Kidney epithelial cell (primary cell): Measurements from ENCODE around the gene USF2. TPM values are rescaled to one million over a fixed set of nuclear protein-coding genes. Genes with fewer than 3 reads are reported as not detected.
"Not testable (repeated sequence)": the region's sequence is repeated elsewhere in the genome, so short reads cannot be mapped to it uniquely, and the experiment has no call there.

ENCODE experiments used
- DNase-seq: peaks from one replicate; pipeline ENCODE4 v3.0.0-alpha.2; 2010; ENCODE audit warnings: low read depth
- H3K27me3 ChIP-seq: 2 replicates; pipeline ENCODE4 v1.6.0; 2011; ENCODE audit warnings: low read length; ENCODE audit not compliant: control insufficient read depth, insufficient read depth
- H3K36me3 ChIP-seq: 2 replicates; pipeline ENCODE4 v1.5.1; 2011; ENCODE audit warnings: low read length; ENCODE audit not compliant: control insufficient read depth, insufficient read depth
- H3K4me3 ChIP-seq: 2 replicates; pipeline ENCODE4 v1.5.1; 2011; ENCODE audit warnings: low read depth, mild to moderate bottlenecking, control low read depth, low read length
- total RNA-seq: library from RNA; depleted of rRNA; stranded (reverse); fragments of >200 nt; gene quantifications from 2 replicates; pipeline ENCODE4 v1.2.3, GENCODE V29; 2015
- TF ChIP-seq, protein P1 (sequence below): IDR thresholded peaks from 2 replicates; pipeline ENCODE4 v1.5.1; 2011; ENCODE audit warnings: mild to moderate bottlenecking, moderate library complexity, low read length, control low read depth, inconsistent platforms; ENCODE audit not compliant: insufficient read depth, poor library complexity, severe bottlenecking

The USF2 gene, protein sequence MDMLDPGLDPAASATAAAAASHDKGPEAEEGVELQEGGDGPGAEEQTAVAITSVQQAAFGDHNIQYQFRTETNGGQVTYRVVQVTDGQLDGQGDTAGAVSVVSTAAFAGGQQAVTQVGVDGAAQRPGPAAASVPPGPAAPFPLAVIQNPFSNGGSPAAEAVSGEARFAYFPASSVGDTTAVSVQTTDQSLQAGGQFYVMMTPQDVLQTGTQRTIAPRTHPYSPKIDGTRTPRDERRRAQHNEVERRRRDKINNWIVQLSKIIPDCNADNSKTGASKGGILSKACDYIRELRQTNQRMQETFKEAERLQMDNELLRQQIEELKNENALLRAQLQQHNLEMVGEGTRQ
- total RNA-seq = 95.1 and 96.5 TPM in 2 replicates

DNA sequence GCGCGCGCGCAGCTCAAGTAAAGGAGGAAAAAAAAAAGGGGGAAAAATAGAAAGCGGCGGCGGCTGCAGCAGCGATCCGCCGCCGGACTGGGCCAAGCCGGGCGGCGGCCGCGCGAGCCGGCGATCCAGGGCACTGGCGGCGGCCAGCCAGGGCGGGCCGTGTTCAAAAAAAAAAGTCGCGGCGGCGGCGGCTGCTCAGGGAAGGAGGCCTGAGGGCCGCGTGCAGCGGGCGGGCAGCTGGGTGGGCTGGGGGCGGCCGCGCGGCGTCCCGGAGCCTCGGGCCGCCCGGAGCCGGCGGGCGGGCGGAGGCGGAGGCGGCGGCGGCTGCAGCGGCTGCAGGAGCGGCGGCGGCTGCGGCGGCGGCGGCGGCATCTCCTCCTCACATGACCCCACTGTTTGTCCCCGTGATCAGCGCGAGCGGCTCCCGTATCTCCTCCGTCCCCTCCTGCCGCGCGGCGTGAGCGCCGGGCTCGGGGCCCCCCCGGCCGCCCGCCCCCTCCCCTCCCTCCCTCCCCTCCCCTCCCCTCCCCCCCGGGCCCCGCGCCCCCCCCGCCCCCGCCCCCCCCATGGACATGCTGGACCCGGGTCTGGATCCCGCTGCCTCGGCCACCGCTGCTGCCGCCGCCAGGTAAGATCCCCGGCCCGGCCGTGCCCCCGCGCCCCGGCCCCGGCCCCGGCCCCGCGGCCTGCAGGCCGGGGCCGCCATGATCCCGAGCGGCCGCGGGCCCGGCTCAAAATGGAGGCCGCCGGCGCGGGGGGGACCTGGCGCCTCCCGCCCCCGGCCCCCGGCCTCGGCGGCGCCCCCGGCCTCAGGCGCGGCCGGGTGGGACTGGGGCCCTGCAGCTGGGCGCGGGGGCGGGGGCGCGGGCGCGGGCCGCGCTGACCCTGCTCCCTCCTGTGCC lies at the start of gene USF2:
Gene USF2, plus strand, starts transcription at position 427 of the 902 bp plus-strand sequence. Its CDS starts 140 bp downstream, at position 567.
- no peak for DNase-seq
- peaks cover 1% of the 10 kb centered on the region for H3K36me3 ChIP-seq
- peak within 1 kb of the TSS; percentile 81 for H3K4me3 ChIP-seq
- TF ChIP-seq, protein P1, sequence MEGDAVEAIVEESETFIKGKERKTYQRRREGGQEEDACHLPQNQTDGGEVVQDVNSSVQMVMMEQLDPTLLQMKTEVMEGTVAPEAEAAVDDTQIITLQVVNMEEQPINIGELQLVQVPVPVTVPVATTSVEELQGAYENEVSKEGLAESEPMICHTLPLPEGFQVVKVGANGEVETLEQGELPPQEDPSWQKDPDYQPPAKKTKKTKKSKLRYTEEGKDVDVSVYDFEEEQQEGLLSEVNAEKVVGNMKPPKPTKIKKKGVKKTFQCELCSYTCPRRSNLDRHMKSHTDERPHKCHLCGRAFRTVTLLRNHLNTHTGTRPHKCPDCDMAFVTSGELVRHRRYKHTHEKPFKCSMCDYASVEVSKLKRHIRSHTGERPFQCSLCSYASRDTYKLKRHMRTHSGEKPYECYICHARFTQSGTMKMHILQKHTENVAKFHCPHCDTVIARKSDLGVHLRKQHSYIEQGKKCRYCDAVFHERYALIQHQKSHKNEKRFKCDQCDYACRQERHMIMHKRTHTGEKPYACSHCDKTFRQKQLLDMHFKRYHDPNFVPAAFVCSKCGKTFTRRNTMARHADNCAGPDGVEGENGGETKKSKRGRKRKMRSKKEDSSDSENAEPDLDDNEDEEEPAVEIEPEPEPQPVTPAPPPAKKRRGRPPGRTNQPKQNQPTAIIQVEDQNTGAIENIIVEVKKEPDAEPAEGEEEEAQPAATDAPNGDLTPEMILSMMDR = no peak
- no peaks in the 10 kb centered on the region for H3K27me3 ChIP-seq

DNA sequence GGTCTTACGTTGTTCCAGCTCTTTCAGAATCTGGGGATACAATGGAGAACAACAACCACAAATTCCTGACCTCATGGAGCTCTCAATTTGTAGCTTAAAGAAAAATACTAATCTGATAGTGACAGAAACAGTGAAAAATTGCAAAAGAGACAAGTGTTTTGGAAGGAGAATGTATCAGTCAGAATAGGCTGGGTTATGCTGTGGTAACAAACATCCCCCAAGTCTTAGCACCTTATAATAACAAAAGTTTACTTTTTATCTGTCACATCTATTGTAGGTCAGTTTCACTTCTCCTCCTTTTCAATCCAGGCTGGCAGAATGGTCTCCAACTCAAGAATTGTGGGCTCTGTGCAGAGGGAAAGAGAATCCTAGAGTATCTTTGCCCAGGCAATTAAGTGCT lies 49.8 kb upstream of the USF2 start:
- H3K27me3 ChIP-seq = no peaks in the 10 kb centered on the region
- TF ChIP-seq, protein P1 = no peak
- H3K4me3 ChIP-seq = no peak overlapping the region
- no peak for DNase-seq
- no peaks in the 10 kb centered on the region for H3K36me3 ChIP-seq

DNA sequence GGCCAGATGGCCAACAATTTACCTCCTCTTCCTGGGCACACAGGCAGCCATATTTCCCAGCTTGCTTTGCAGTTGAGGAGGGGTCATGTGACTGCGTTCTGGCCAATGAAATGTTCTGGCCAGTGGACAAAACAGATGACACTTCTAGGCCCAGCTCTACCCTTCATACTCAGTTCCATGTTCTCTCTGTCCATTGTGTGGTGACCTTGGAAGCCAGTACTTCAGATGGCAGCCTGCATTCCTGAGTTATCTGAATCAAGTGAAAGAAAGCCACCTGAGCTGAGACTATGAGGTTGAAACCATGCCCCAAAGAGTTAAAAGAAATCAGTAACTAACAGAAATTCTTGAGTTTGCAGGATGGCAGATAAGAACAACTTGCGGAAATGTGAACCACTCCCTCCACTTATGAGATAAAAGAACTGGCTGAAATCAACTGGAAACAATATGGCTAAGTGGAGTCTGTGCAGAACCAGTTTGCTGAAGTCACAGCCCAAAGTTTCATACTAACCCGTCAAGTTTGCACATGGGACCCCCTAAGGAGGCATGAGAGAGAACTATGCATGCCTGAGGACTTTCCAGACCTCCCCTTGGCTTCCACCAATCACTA lies 48.3 kb upstream of the USF2 start:
- Histone ChIP-seq H3K27me3 (peaks cover 4% of the 10 kb centered on the region), H3K36me3 (no peaks in the 10 kb centered on the region), H3K4me3 (no peak overlapping the region)
- TF ChIP-seq, protein P1 = no peak
- DNase-seq = no peak

DNA sequence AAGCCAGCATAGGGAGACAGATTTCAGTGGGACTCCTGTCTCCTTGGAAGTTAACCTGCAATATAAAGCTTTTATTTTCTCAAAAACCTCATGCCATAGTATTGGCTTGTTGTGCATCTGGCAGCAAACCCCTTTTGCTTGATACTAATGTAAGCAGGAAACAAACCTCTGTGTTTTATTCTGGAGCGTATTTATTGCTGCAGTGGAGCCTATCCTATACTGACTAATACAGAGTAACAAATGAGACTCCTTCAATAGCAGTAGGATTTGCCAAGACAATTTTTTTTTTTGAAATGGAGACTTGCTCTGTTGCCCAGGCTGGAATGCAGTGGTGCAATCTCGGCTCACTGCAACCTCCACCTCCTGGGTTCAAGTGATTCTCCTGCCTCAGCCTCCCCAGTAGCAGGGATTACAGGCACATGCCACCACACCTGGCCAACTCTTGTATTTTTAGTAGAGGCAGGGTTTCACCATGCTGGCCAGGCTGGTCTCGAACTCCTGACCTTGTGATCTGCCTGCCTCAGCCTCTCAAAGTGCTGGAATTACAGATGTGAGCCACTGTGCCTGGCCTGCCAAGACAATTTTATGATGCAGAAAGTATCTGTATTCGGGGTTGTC lies 47.7 kb upstream of the USF2 start:
- not testable (repeated sequence) for H3K4me3 ChIP-seq, H3K36me3 ChIP-seq, H3K27me3 ChIP-seq, DNase-seq

DNA sequence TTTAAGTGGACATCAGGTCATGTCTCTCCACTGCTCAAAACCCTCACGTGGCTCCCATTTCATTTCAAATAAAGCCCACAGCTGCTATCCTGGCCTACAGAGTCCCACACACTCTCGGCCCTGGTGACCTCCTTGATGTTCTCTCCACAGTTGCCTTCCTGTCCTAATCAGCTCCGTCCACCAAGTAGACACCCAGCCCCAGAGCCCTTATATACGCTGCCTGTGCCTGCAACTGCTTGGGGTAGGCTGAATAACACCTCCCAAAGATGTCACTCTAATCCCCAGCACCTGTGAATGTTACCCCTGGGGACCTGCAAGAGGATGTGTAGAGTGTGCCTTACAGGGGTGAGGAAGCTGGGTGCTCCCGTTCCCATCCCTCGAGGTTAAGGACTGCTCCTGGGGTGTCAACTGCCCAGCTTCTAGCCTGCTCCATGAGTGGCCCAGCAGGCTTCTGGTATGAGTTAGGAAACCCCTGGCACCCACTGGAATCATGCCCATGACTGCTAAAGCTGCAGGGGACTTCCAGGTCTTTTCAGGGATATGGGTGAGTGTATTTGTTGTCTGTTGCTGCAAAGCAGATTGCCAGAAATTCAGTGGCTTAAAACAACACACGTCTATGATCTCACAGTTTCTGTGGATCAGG lies 46.3 kb upstream of the USF2 start:
- no peak for DNase-seq
- peaks cover 5% of the 10 kb centered on the region for H3K27me3 ChIP-seq
- TF ChIP-seq, protein P1 = no peak
- H3K4me3 ChIP-seq = no peak overlapping the region
- no peaks in the 10 kb centered on the region for H3K36me3 ChIP-seq
